Rectal smooth muscle tissue (tissue), 1 donor: ENCODE measurements around the gene PLEKHD1.

Source experiments
- H3K27ac ChIP-seq: one replicate; pipeline ENCODE4 v1.7.0; 2013; ENCODE audit warnings: low read depth, low read length, inconsistent platforms
- H3K27me3 ChIP-seq: one replicate; pipeline ENCODE4 v1.7.0; 2013; ENCODE audit warnings: low read length; ENCODE audit not compliant: control insufficient read depth, insufficient read depth
- H3K36me3 ChIP-seq: one replicate; pipeline ENCODE4 v1.7.0; 2013; ENCODE audit warnings: low read length; ENCODE audit not compliant: control insufficient read depth, insufficient read depth
- H3K4me1 ChIP-seq: one replicate; pipeline ENCODE4 v1.7.0; 2013; ENCODE audit warnings: low read length; ENCODE audit not compliant: control insufficient read depth, insufficient read depth
- H3K4me3 ChIP-seq: one replicate; pipeline ENCODE4 v1.7.0; 2013; ENCODE audit warnings: low read length
- H3K9ac ChIP-seq: one replicate; pipeline ENCODE4 v1.7.0; 2013; ENCODE audit warnings: low read length

Gene PLEKHD1

GRCh38 chr14:69571449-69572029 lies 87.0 kb downstream of the PLEKHD1 start:
- Histone ChIP-seq H3K27ac (no peak overlapping the region), H3K9ac (no peak overlapping the region), H3K4me1 (peaks cover 6% of the 10 kb centered on the region), H3K27me3 (peaks cover 41% of the 10 kb centered on the region), H3K36me3 (no peaks in the 10 kb centered on the region), H3K4me3 (peak overlapping the region; percentile 61)

GRCh38 chr14:69572030-69572840 lies 87.7 kb downstream of the PLEKHD1 start:
- Histone ChIP-seq H3K9ac (no peak overlapping the region), H3K4me1 (peaks cover 6% of the 10 kb centered on the region), H3K36me3 (no peaks in the 10 kb centered on the region), H3K4me3 (peak overlapping the region; percentile 61), H3K27ac (no peak overlapping the region), H3K27me3 (peaks cover 41% of the 10 kb centered on the region)

GRCh38 chr14:69572841-69573135 lies 88.3 kb downstream of the PLEKHD1 start:
- Histone ChIP-seq H3K27me3 (peaks cover 41% of the 10 kb centered on the region), H3K4me1 (peaks cover 6% of the 10 kb centered on the region), H3K27ac (no peak overlapping the region), H3K9ac (no peak overlapping the region), H3K4me3 (peak overlapping the region; percentile 61), H3K36me3 (no peaks in the 10 kb centered on the region)

DNA sequence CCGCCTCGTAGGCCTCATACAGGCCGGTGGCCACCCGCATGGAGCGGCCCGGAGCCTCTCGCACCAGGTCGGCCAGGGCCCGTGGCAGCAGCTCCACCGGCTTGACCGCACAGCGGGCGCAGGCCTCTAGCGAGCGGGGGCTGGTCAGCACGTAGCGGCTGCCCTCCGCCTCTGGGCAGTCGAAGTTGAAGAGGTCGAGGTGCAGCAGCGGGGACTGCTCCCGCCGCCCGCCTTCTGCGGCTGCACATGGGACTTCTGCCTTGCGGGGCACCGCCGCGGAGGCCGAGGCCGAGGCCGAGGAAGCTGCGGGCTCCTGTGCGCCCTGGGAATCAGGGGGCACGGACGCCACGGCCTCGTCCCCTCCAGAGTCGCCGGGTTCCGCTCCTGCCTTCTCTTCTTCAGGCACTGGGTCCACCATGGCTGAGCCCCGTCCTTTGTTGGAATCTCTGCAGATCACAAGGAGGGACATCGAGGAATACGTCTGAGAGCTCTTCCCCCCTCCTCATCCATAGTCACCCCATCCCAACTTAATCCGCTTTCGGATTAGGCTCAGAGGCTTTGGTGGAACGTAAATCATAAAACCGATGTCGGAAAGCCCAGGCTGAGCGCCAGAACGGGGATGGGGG lies 88.8 kb downstream of the PLEKHD1 start:
- Histone ChIP-seq H3K4me1 (peaks cover 6% of the 10 kb centered on the region), H3K9ac (no peak overlapping the region), H3K27me3 (peaks cover 41% of the 10 kb centered on the region), H3K4me3 (peak overlapping the region; percentile 48), H3K27ac (no peak overlapping the region), H3K36me3 (no peaks in the 10 kb centered on the region)

DNA sequence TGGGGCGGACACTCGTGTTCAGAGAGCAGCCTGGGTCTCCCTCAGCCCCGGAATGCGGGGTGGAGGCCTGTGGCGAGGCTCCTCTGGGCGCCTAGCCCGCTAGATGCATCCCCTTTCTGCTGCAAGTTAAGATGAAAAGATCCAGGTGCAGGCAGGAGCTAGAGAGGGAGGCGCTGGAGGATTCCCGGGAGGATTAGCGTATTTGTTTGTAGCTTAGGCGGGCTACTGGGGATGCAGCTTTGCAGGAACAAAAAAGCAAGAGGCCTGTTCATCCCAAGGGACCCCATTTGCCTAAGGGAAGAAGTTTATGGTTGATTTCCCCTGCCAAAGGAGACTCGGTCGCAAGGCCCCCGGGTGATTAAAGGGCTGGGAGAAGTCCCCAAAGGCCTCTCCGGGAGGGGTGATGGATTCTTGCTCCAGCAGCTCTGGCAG lies 89.3 kb downstream of the PLEKHD1 start:
- Histone ChIP-seq H3K4me1 (peaks cover 6% of the 10 kb centered on the region), H3K27me3 (peaks cover 41% of the 10 kb centered on the region), H3K4me3 (peak overlapping the region; percentile 48)

GRCh38 chr14:69574263-69574953 lies 89.9 kb downstream of the PLEKHD1 start, which contains the start of gene CCDC177:
TSS of gene CCDC177 (minus strand) at chr14:69574871. CDS start at chr14:69573622, 1,249 bp downstream.
- H3K27ac ChIP-seq = no peak within 1 kb of the TSS
- peaks cover 41% of the 10 kb centered on the region for H3K27me3 ChIP-seq
- peaks cover 6% of the 10 kb centered on the region for H3K4me1 ChIP-seq
- H3K9ac ChIP-seq = no peak within 1 kb of the TSS
- H3K4me3 ChIP-seq = peak within 1 kb of the TSS; percentile 48
- H3K36me3 ChIP-seq = no peaks in the 10 kb centered on the region

More for the DNA sequence above, 89.3 kb downstream of the PLEKHD1 start:
- no peak overlapping the region for H3K27ac ChIP-seq
- no peaks in the 10 kb centered on the region for H3K36me3 ChIP-seq
- no peak overlapping the region for H3K9ac ChIP-seq

GRCh38 chr14:69574954-69575295 lies 90.4 kb downstream of the PLEKHD1 start:
- Histone ChIP-seq H3K36me3 (no peaks in the 10 kb centered on the region), H3K4me3 (no peak overlapping the region), H3K9ac (no peak overlapping the region), H3K27me3 (peaks cover 39% of the 10 kb centered on the region), H3K4me1 (peaks cover 6% of the 10 kb centered on the region), H3K27ac (no peak overlapping the region)

- Histone ChIP-seq H3K27ac (no peak overlapping the region), H3K36me3 (no peaks in the 10 kb centered on the region), H3K9ac (no peak overlapping the region), H3K4me3 (no peak overlapping the region), H3K27me3 (peaks cover 6% of the 10 kb centered on the region), H3K4me1 (peaks cover under 1% of the 10 kb centered on the region)
Measured at GRCh38 chr14:69579476-69579875, 94.9 kb downstream of the PLEKHD1 start.

- no peaks in the 10 kb centered on the region for H3K4me1 ChIP-seq
- H3K9ac ChIP-seq = no peak overlapping the region
- no peak overlapping the region for H3K27ac ChIP-seq
- H3K4me3 ChIP-seq = no peak overlapping the region
- H3K27me3 ChIP-seq = peaks cover 4% of the 10 kb centered on the region
- no peaks in the 10 kb centered on the region for H3K36me3 ChIP-seq
Measured at GRCh38 chr14:69580009-69580577, 95.6 kb downstream of the PLEKHD1 start.
